Measurements from ENCODE around the gene BTBD8. TPM values are rescaled to one million over a fixed set of nuclear protein-coding genes. Genes with fewer than 3 reads are reported as not detected.
"Not testable (repeated sequence)": the region's sequence is repeated elsewhere in the genome, so short reads cannot be mapped to it uniquely, and the experiment has no call there.

The BTBD8 gene
- polyA plus RNA-seq, 6 donors from 2014 or later: 0.25 to 0.79 (median 0.50) TPM; not detected in 1

DNA sequence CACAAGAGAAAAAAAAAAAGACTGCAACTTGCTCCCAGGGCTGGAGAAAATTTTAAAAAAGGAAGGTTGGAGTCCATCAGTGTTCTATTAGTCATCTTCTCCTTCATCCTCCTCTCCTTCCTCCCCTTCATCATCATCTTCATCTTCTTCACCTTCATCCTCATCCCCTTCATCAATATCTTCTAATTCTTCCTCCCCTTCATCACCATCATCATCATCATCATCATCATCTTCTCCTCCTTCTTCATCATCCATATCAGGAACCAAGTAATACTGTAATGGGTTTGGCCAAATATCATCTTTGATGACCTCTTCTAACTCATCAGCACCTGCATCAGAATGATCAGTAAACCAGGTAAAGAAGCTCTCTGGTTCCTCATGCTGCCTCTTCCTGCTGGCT lies 5.7 kb upstream of the BTBD8 start:
- not testable (repeated sequence) for H3K27ac Mint-ChIP-seq; H3K36me3 Mint-ChIP-seq; H3K9me3 Mint-ChIP-seq; DNase-seq; H3K4me1 Mint-ChIP-seq; H3K27me3 Mint-ChIP-seq; ATAC-seq (ENCODE audit: low read depth in 2 of 2); H3K4me3 Mint-ChIP-seq

DNA sequence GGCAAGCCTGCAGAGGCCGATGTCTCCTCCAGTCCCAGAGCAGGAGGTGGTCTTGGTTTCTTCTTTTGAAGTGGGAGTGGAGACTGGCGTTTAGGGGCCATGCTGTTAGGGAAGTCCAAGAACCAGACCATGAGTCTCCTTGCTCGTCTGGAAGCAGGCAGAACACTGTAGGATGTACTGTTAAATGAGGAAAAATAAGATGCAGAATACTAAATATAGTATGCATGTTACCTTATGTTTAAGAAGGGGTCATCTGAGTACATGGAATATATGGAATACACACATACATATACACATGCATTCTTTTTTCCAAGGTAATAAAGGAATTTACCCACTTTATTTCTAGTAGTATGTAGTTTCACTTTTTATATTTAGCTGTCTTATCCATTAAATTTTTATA lies 4.8 kb upstream of the BTBD8 start, which contains the start of gene SETSIP:
Gene SETSIP (minus strand): TSS at position 101 of the 400 bp plus-strand sequence. CDS start 0 bp downstream, at position 101.
- Mint-ChIP-seq H3K27ac (no peak within 1 kb of the TSS), H3K36me3 (no peaks in the 10 kb centered on the region), H3K9me3 (no peaks in the 10 kb centered on the region), H3K4me3 (no peak within 1 kb of the TSS), H3K4me1 (peaks cover 6% of the 10 kb centered on the region in 3 donors), H3K27me3 (no peaks in the 10 kb centered on the region)
- no peak for DNase-seq
- no peak for ATAC-seq (ENCODE audit: low read depth in 2 of 2)

DNA sequence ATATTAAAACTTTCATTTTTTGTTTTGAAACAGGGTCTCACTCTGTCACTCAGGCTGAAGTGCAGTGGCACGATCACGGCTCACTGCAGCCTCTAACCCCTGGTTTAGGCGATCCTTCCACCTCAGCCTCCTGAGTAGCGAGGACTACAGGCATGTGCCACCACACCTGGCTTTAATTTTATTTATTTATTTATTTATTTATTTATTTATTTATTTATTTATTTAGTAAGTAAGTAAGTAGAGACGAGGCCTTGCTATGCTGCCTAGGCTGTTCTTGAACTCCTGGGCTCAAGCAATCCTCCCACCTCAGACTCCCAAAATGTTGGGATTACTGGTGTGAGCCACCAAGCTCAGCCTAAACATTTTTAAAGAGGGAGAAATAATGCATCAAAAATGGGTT lies 3.8 kb upstream of the BTBD8 start:
- no peak for ATAC-seq (ENCODE audit: low read depth in 2 of 2)
- H3K4me1 Mint-ChIP-seq: peaks cover 6 to 11% (median 11%) of the 10 kb centered on the region in 3 donors
- H3K36me3 Mint-ChIP-seq: no peaks in the 10 kb centered on the region
- H3K27me3 Mint-ChIP-seq: no peaks in the 10 kb centered on the region
- H3K9me3 Mint-ChIP-seq: no peaks in the 10 kb centered on the region
- DNase-seq: no peak
- H3K4me3 Mint-ChIP-seq: no peak overlapping the region
- no peak overlapping the region for H3K27ac Mint-ChIP-seq

DNA sequence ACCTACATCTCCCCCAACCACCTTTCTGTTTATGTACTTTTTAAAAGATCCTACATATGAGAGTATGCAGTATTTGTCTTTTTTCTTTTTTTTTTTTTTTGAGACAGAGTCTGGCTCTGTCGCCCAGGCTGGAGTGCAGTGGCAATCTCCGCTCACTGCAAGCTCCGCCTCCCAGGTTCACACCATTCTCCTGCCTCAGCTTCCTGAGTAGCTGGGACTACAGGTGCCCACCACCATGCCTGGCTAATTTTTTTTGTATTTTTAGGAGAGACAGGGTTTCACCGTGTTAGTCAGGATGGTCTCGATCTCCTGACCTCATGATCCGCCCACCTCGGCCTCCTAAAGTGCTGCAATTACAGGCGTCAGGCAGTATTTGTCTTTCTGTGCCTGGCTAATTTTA lies 2.1 kb upstream of the BTBD8 start:
- Mint-ChIP-seq H3K4me1 (peaks cover 6 to 11% (median 11%) of the 10 kb centered on the region in 3 donors), H3K4me3 (peak overlapping the region in 1 of 8 donors; percentile 21)
- not testable (repeated sequence) for H3K36me3 Mint-ChIP-seq; ATAC-seq (ENCODE audit: low read depth in 2 of 2); H3K27ac Mint-ChIP-seq; H3K27me3 Mint-ChIP-seq; H3K9me3 Mint-ChIP-seq; DNase-seq

DNA sequence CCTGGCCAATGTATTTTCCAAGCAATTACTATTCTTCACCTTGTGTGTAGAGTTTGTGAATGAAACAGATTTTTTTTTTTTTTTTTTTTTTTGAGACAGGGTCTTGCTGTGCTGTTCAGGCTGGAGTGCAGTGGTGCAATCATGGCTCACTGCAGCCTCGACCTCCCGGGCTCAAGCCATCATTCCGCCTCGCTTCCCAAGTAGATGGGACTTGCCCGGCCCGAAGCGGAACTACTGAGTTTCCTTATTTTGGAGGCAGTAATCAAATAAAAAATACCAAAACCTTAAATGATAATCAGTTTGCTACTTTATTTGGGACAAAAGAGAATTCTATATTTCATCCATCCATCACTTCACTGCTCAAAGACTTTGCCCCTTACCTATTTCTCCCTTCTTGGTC lies 704 bp upstream of the BTBD8 start:
- H3K4me1 Mint-ChIP-seq: peaks cover 6 to 11% (median 11%) of the 10 kb centered on the region in 3 donors
- H3K27ac Mint-ChIP-seq: peak overlapping the region in 1 of 6 donors; percentile 56
- H3K36me3 Mint-ChIP-seq: peaks cover 0 to under 1% of the 10 kb centered on the region in 2 donors
- peak overlapping the region in 6 of 8 donors; percentile 88 to 96 (median 96) for H3K4me3 Mint-ChIP-seq
- ATAC-seq (ENCODE audit: low read depth in 2 of 2) (no peak), DNase-seq (no peak)
- peaks cover 0 to 7% (median 0%) of the 10 kb centered on the region in 7 donors for H3K9me3 Mint-ChIP-seq
- peaks cover 2 to 14% (median 7%) of the 10 kb centered on the region in 3 donors for H3K27me3 Mint-ChIP-seq

DNA sequence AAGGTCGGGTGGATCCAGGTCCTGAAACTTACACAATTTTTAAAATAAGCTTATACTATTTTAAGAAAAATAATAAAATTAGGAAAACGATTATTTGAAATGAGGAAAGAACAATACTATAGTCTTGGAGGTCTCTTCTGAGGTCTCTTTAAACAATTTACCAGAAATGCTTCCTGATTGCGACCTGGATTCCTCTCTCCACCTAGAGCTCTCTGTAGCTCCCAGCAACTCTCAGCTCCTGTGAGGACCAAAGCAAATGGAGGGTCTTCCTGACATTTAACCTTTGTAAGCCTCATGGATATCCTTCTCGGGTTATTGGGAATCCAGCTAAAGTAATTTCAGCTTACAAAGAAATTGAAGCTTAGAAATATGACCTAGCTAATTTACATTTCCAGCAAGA lies 886 bp downstream of the BTBD8 start:
- peak overlapping the region in 2 of 6 donors; percentile 33 to 56 for H3K27ac Mint-ChIP-seq
- ATAC-seq (ENCODE audit: low read depth in 2 of 2) (no peak), DNase-seq (no peak)
- peaks cover 9 to 16% of the 10 kb centered on the region in 2 donors for H3K36me3 Mint-ChIP-seq
- peak overlapping the region; percentile 67 to 97 (median 96) for H3K4me3 Mint-ChIP-seq
- peaks cover 7 to 23% (median 15%) of the 10 kb centered on the region in 7 donors for H3K9me3 Mint-ChIP-seq
- peaks cover 7 to 14% (median 8%) of the 10 kb centered on the region in 3 donors for H3K27me3 Mint-ChIP-seq
- peaks cover 6 to 11% (median 11%) of the 10 kb centered on the region in 3 donors for H3K4me1 Mint-ChIP-seq

DNA sequence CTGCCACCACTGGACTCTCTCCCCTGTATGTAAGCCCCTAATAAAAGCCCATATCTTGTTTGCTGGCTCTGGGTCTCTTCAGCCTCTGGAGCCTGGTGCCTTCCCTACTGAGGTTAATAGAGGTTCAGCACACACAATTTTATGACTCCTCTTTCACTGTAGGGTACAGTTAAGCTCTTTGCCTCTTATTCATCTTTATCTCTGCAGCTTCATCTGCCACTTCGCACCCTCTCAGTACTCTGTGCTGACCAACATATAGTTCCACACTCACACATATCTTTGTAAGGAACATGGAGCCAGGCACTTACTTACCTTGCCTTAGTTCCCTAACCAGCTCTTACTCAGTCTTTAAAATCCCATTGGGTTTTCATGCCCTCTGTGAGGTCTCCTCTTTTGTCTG lies 4.5 kb downstream of the BTBD8 start:
- Mint-ChIP-seq H3K36me3 (peaks cover 11 to 18% of the 10 kb centered on the region in 2 donors), H3K4me1 (peaks cover 5 to 11% (median 11%) of the 10 kb centered on the region in 3 donors), H3K9me3 (peaks cover 9 to 39% (median 26%) of the 10 kb centered on the region in 7 donors), H3K27me3 (peaks cover 7 to 14% (median 8%) of the 10 kb centered on the region in 3 donors), H3K27ac (peak overlapping the region in 1 of 6 donors; percentile 38), H3K4me3 (no peak overlapping the region)
- ATAC-seq (ENCODE audit: low read depth in 2 of 2) (no peak), DNase-seq (no peak)

DNA sequence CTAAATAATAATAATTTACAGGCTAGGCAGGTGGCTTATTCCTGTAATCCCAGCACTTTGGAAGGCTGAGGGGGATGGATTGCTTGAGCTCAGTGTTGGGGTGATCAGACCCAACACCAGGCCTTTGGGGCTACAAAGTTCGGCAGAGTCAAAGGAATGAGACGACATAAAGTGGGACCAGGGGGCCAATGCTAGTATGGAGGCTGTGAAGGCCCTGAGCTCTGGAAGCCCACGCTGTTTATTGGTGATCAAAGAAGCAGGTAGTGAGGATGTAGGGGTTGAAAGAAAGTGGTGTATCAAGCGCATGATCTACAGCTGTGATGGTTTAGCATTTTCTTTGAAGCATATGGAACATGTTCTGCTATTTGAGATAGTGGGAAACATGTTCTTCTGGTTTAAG lies 5.6 kb downstream of the BTBD8 start:
- Mint-ChIP-seq H3K27me3 (peaks cover 7 to 14% (median 8%) of the 10 kb centered on the region in 3 donors), H3K9me3 (peaks cover 9 to 39% (median 26%) of the 10 kb centered on the region in 7 donors), H3K27ac (no peak overlapping the region), H3K36me3 (peaks cover 11 to 18% of the 10 kb centered on the region in 2 donors), H3K4me3 (no peak overlapping the region), H3K4me1 (peaks cover 0 to 2% (median under 1%) of the 10 kb centered on the region in 3 donors)
- DNase-seq (no peak), ATAC-seq (ENCODE audit: low read depth in 2 of 2) (no peak)

DNA sequence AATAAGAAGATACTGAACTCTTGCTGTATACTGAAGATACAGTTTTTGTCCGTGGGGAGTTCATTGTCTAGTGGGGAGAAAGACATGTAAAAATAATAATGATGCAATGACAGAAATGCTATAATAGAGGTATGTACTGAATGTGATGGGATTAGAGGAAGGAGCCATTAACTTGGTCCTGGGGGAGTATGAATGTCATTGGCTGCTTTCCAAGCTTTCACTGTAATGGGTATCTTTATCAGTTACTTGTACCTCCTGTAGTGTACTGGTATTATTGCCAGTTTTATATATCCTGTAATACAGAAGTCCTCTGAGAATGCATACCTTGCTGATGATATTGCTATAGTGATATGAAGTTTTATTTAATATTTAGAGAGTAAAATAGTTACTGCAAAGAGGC lies 7.4 kb downstream of the BTBD8 start:
- no peak overlapping the region for H3K27ac Mint-ChIP-seq
- ATAC-seq (ENCODE audit: low read depth in 2 of 2): no peak
- H3K9me3 Mint-ChIP-seq: peaks cover 9 to 39% (median 26%) of the 10 kb centered on the region in 7 donors
- no peak overlapping the region for H3K4me3 Mint-ChIP-seq
- no peak for DNase-seq
- peaks cover 7 to 8% (median 8%) of the 10 kb centered on the region in 3 donors for H3K27me3 Mint-ChIP-seq
- H3K4me1 Mint-ChIP-seq: no peaks in the 10 kb centered on the region
- H3K36me3 Mint-ChIP-seq: peaks cover 11 to 18% of the 10 kb centered on the region in 2 donors

DNA sequence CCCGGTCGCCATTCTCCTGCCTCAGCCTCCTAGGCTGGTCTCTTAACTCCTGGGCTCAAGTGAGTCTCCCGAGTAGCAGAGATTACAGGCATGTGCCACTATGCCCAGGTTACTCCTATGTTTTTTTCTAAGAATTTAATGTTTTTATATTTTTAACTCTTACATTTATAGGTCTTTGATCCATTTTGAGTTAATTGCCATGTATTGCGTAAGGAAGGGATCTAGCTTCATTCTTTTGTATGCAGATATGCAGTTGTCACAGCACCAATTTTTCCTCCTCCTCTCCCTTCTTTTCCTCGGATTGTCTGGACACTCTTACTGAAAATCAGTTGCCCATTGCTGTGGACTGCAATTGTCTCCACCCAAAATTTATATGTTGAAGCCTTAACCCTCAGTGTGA lies 11.5 kb downstream of the BTBD8 start:
- H3K27me3 Mint-ChIP-seq: no peaks in the 10 kb centered on the region
- peaks cover 0 to 10% (median 5%) of the 10 kb centered on the region in 7 donors for H3K9me3 Mint-ChIP-seq
- ATAC-seq (ENCODE audit: low read depth in 2 of 2) (no peak), DNase-seq (no peak)
- H3K4me3 Mint-ChIP-seq: no peak overlapping the region
- H3K36me3 Mint-ChIP-seq: no peaks in the 10 kb centered on the region
- H3K27ac Mint-ChIP-seq: no peak overlapping the region
- H3K4me1 Mint-ChIP-seq: no peaks in the 10 kb centered on the region

DNA sequence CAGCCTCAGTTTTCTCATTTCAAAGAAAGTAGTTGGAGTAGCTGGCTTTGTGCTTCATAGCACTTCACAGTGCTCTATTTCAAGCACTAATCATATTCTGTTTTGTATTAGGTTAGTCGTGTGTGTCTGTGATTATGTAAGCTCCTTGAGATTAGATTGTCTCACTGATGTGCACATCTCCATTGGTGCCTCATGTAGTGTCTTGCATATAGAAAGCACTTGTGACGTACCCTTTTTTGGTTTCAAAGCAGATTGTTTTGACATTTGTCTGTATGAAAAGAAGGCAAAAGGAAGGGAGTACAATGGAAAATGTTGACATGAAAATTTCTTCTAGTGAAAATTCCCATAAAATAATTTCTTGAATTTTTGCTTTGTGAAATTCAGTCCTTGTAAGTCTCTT lies 13.9 kb downstream of the BTBD8 start:
- Mint-ChIP-seq H3K4me1 (peaks cover 0 to 6% (median 4%) of the 10 kb centered on the region in 3 donors), H3K27ac (no peak overlapping the region), H3K27me3 (no peaks in the 10 kb centered on the region)

DNA sequence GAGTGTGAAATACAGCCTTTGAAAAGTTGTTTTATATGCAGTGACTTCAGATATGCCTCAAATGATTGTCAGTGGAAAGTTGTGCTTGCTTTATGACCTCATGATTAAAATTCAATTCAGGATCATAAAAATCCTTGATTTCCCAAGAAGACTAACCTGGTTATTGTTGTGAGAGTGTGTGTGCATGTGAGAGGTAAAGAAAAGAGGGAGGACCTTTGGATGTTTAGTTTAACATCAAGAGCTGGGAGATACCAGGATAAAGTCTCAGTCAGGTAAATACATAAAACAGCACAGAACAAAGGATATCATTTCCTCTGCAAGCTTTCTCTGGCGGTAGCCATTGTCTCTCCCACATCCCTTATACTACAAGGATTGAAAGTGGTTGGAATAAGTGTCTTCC lies 14.4 kb downstream of the BTBD8 start:
- H3K27ac Mint-ChIP-seq: no peak overlapping the region
- H3K9me3 Mint-ChIP-seq: no peaks in the 10 kb centered on the region
- H3K36me3 Mint-ChIP-seq: no peaks in the 10 kb centered on the region
- no peaks in the 10 kb centered on the region for H3K27me3 Mint-ChIP-seq
- DNase-seq: no peak
- no peak overlapping the region for H3K4me3 Mint-ChIP-seq
- no peak for ATAC-seq (ENCODE audit: low read depth in 2 of 2)
- peaks cover 0 to 6% (median 4%) of the 10 kb centered on the region in 3 donors for H3K4me1 Mint-ChIP-seq

More for the DNA sequence above, 13.9 kb downstream of the BTBD8 start:
- Mint-ChIP-seq H3K36me3 (no peaks in the 10 kb centered on the region), H3K9me3 (no peaks in the 10 kb centered on the region), H3K4me3 (no peak overlapping the region)
- no peak for ATAC-seq (ENCODE audit: low read depth in 2 of 2)
- DNase-seq: no peak

DNA sequence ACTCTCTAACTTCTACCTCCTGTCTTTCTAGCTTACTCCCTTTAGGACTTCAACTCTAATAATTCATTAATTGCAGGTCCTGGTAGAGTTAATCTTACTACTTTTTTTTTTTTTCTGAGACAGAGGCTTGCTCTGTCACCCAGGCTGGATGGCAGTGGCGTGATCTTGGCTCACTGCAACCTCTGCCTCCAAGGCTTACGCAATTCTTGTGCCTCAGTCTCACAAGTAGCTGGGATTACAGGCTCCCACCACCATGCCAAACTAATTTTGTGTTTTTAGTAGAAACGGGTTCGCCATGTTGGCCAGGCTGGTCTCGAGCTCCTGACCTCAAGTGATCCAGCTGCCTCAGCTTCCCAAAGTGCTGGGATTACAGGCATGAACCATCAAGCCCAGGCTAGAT lies 15.7 kb downstream of the BTBD8 start:
- Mint-ChIP-seq H3K9me3 (no peaks in the 10 kb centered on the region), H3K4me3 (no peak overlapping the region), H3K4me1 (peaks cover 0 to 6% (median 4%) of the 10 kb centered on the region in 3 donors), H3K27ac (peak overlapping the region in 1 of 6 donors; percentile 47), H3K36me3 (no peaks in the 10 kb centered on the region), H3K27me3 (no peaks in the 10 kb centered on the region)
- DNase-seq (no peak), ATAC-seq (ENCODE audit: low read depth in 2 of 2) (no peak)

DNA sequence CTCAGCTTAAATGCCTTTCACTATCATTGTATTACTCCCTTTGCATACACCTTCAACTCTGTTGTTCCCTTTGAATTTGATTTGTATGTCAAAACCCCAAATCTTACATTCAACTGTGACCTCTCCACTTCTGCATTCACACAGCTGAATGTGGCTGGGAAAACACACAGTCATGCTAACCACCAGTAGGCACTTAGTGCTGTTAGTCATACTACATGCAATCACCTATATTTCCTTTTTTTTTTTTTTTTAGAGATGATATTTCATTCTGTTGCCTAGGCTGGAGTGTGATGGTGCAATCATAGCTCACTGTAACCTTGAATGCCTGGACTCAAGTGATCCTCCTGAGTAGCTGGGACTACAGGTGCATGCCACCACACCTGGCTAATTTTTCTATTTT lies 16.2 kb downstream of the BTBD8 start:
- ATAC-seq (ENCODE audit: low read depth in 2 of 2): no peak
- H3K4me3 Mint-ChIP-seq: no peak overlapping the region
- no peaks in the 10 kb centered on the region for H3K9me3 Mint-ChIP-seq
- H3K27me3 Mint-ChIP-seq: no peaks in the 10 kb centered on the region
- DNase-seq: no peak
- no peaks in the 10 kb centered on the region for H3K36me3 Mint-ChIP-seq
- H3K27ac Mint-ChIP-seq: no peak overlapping the region
- H3K4me1 Mint-ChIP-seq: peaks cover 0 to 6% (median 4%) of the 10 kb centered on the region in 3 donors

All from naive B cell (primary cell).